H7 (cell line): ENCODE measurements around the gene OLIG2. TPM values are rescaled to one million over a fixed set of nuclear protein-coding genes. Genes with fewer than 3 reads are reported as not detected.

ENCODE experiments used
- DNase-seq: peaks from one replicate; pipeline ENCODE4 v3.0.0; 2012
- H3K27me3 ChIP-seq: 2 replicates; pipeline ENCODE4 v1.6.0; 2011; ENCODE audit warnings: mild to moderate bottlenecking, low read length; ENCODE audit not compliant: control insufficient read depth, insufficient read depth
- H3K36me3 ChIP-seq: replicated peaks from 2 replicates; pipeline ENCODE4 v1.5.1; 2011; ENCODE audit warnings: low read length; ENCODE audit not compliant: control insufficient read depth, insufficient read depth
- H3K4me3 ChIP-seq: 2 replicates; pipeline ENCODE4 v1.5.1; 2011; ENCODE audit warnings: low read depth, mild to moderate bottlenecking, control low read depth, low read length, moderate library complexity; ENCODE audit not compliant: insufficient read depth
- total RNA-seq: library from RNA; depleted of rRNA; stranded (reverse); fragments of >200 nt; shearing (Covaris generic); gene quantifications from 2 replicates; pipeline ENCODE4 v1.2.3, GENCODE V29; 2014

Gene OLIG2
- total RNA-seq, 1 experiment from 2014 or later = 0.17 TPM

DNA sequence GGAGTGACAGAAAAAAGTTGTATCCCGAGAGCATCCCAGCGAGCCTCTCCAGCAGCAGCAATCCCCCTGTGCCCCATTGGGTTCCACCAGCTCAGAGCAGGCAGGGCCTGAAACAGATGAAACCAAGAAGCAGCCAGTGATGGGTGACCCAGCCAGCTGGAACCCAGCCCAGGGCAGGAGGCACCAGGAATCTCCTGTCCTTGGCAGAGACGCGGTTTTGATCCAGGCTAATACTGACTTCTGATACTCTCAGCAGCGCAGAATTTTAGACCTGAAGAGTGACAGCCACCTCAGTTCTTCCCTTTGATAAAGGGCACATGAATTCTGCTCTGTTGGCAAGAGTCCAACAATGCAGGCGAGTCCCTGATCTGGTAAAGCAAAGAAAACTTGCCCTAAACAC, 32.8 kb downstream of the OLIG2 start:
- Histone ChIP-seq H3K36me3 (no peaks in the 10 kb centered on the region), H3K27me3 (peaks cover 5% of the 10 kb centered on the region; the same call in 1 of the 2 replicates), H3K4me3 (no peak overlapping the region)
- DNase-seq = no peak

GRCh38 chr21:33058957-33059356, 33.2 kb downstream of the OLIG2 start:
- peaks cover 8% of the 10 kb centered on the region; the same call in 1 of the 2 replicates for H3K27me3 ChIP-seq
- no peak for DNase-seq
- no peaks in the 10 kb centered on the region for H3K36me3 ChIP-seq
- H3K4me3 ChIP-seq = no peak overlapping the region

GRCh38 chr21:33059380-33059841, 33.7 kb downstream of the OLIG2 start:
- Histone ChIP-seq H3K4me3 (no peak overlapping the region), H3K27me3 (peaks cover 11% of the 10 kb centered on the region; the same call in 1 of the 2 replicates), H3K36me3 (no peaks in the 10 kb centered on the region)
- DNase-seq = no peak

GRCh38 chr21:33061233-33061632, 35.5 kb downstream of the OLIG2 start:
- H3K4me3 ChIP-seq = no peak overlapping the region
- DNase-seq = no peak
- peaks cover 14% of the 10 kb centered on the region; the same call in 1 of the 2 replicates for H3K27me3 ChIP-seq
- H3K36me3 ChIP-seq = no peaks in the 10 kb centered on the region

GRCh38 chr21:33063375-33063883, 37.7 kb downstream of the OLIG2 start:
- Histone ChIP-seq H3K4me3 (no peak overlapping the region), H3K27me3 (peaks cover 35% of the 10 kb centered on the region), H3K36me3 (no peaks in the 10 kb centered on the region)
- DNase-seq = no peak

GRCh38 chr21:33063907-33064622, 38.3 kb downstream of the OLIG2 start:
- peak; percentile 77 for DNase-seq
- H3K36me3 ChIP-seq = no peaks in the 10 kb centered on the region
- H3K27me3 ChIP-seq = peaks cover 42% of the 10 kb centered on the region
- no peak overlapping the region for H3K4me3 ChIP-seq

DNA sequence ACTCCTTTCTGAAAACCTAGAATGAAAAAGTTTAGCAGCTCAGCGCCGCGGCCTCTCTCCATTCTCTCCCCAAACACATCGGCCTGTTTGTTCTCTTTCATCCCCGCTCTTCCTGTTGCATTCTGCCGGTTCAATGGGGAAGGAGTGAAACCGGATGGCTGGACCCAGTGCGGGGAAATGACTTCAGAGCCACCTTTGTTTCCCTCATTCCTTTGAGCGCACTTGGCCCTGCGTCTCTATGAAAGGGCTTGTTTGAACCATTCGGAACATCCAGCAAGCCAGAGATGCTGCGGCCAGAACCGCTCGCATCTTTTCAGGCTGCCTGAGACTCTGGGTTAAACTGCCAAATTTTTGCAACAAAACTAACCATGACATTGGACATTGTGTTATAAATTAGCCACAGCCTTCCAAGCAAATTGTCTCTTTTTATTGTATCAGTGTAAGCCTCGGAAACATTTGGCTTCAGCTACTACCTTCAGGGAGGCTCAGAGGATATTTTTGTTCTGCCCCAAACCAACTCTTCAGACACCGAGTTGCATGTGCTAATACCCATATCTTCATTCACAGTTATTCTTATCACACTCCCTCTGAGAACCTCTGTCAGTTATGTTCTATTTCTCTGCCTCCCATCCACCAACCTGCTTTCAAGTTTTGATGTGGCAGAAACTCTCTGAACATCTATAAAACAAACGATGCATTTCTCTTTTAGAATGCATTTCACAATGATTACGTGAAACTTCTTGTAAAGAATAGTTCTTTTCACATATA, 39.1 kb downstream of the OLIG2 start:
- Histone ChIP-seq H3K36me3 (no peaks in the 10 kb centered on the region), H3K4me3 (no peak overlapping the region), H3K27me3 (peaks cover 46% of the 10 kb centered on the region)
- peak; percentile 64 for DNase-seq

DNA sequence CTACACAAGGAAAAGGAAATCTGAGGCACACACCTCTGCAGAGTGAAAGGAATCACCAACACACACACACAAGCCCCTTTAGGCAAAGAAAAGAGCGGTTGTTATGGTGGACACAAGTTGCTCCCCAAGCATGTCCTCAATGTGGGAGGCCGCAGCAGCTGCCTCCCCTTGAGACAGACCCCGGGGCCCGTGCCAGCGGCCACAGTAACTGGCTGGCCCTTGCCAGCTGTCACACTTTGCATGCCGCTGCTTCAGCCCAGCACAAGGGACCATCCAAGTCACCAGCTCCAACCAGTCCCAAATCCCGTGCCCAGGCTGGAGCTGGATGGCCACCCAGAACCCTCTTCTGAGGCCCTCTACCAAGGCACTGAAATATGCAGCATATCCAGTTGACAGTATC, 41.3 kb downstream of the OLIG2 start:
- no peak for DNase-seq
- H3K27me3 ChIP-seq = peaks cover 66% of the 10 kb centered on the region
- H3K4me3 ChIP-seq = no peak overlapping the region
- no peaks in the 10 kb centered on the region for H3K36me3 ChIP-seq

DNA sequence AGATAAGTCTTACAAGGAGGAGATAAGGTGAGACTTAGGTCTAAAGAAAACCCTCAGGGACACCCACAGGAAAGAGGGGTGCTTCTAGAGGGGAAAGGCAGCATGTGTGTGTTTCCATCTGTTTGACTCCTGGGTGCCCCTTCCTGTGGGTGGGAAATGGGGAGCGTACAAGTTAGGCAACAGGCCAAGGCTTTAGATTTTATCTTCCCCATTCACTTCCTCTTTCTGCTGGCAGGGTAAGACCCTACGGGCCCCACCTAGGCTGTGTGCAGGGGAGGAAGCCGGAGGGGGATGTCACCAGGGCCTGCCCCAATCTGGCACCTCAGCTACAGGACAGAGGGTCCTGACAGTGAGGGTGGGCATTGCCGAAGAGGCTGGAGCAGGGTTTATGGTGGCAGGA, 41.7 kb downstream of the OLIG2 start:
- Histone ChIP-seq H3K27me3 (peaks cover 70% of the 10 kb centered on the region), H3K36me3 (no peaks in the 10 kb centered on the region)
- no peak for DNase-seq

DNA sequence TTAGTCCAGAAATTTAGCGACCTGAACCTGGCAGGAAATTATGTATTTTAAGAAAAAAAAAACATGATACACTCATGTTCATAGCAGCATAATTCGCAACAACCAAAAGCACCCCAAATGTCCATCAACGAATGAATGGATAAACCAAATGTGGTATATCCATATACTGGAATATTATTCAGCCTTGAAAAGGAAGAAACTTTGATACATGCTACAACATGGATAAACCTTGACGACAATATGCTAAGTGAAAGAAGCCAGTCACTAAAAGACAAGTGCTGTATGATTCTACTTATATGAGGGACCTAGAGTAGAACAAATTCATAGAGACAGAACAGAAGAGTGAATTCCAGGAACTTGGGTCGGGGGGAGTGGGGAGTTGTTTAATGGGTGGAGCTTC, 43.5 kb downstream of the OLIG2 start:
- peaks cover 80% of the 10 kb centered on the region for H3K27me3 ChIP-seq
- no peak for DNase-seq
- H3K36me3 ChIP-seq = no peaks in the 10 kb centered on the region
- H3K4me3 ChIP-seq = no peak overlapping the region

More for the DNA sequence above, 41.7 kb downstream of the OLIG2 start:
- no peak overlapping the region for H3K4me3 ChIP-seq

GRCh38 chr21:33069645-33069993, 43.9 kb downstream of the OLIG2 start:
- DNase-seq = no peak
- H3K27me3 ChIP-seq = peaks cover 83% of the 10 kb centered on the region
- no peak overlapping the region; the same call in 1 of the 2 replicates for H3K4me3 ChIP-seq
- no peaks in the 10 kb centered on the region for H3K36me3 ChIP-seq

GRCh38 chr21:33069994-33070743, 44.4 kb downstream of the OLIG2 start, which contains the start of gene OLIG1:
OLIG1 (plus strand) TSS chr21:33070141; CDS start chr21:33070247, 106 bp downstream.
- peak; percentile 98 for DNase-seq
- peak within 1 kb of the TSS; percentile 41 for H3K4me3 ChIP-seq
- no peaks in the 10 kb centered on the region for H3K36me3 ChIP-seq
- H3K27me3 ChIP-seq = peaks cover 88% of the 10 kb centered on the region

GRCh38 chr21:33070744-33070997, 44.9 kb downstream of the OLIG2 start:
- no peak for DNase-seq
- peak overlapping the region; percentile 41 for H3K4me3 ChIP-seq
- H3K36me3 ChIP-seq = no peaks in the 10 kb centered on the region
- peaks cover 90% of the 10 kb centered on the region for H3K27me3 ChIP-seq

DNA sequence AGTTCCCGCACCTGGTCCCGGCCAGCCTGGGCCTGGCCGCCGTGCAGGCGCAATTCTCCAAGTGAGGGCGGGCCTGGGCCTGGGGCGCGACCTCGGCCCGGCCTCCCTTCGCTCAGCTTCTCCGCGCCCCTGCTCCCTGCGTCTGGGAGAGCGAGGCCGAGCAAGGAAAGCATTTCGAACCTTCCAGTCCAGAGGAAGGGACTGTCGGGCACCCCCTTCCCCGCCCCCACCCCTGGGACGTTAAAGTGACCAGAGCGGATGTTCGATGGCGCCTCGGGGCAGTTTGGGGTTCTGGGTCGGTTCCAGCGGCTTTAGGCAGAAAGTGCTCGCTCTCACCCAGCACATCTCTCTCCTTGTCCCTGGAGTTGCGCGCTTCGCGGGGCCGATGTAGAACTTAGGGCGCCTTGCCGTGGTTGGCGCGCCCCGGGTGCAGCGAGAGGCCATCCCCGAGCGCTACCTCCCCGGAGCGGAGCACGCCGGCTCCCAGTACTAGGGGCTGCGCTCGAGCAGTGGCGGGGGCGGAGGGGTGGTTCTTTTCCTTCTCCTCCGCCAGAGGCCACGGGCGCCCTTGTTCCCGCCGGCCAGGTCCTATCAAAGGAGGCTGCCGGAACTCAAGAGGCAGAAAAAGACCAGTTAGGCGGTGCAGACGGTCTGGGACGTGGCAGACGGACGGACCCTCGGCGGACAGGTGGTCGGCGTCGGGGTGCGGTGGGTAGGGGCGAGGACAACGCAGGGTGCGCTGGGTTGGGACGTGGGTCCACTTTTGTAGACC, 45.4 kb downstream of the OLIG2 start:
- peak overlapping the region; percentile 41 for H3K4me3 ChIP-seq
- DNase-seq = peak; percentile 88
- H3K27me3 ChIP-seq = peaks cover 89% of the 10 kb centered on the region
- no peaks in the 10 kb centered on the region for H3K36me3 ChIP-seq
